ENCODE data around the gene SLC6A9. TPM values are rescaled to one million over a fixed set of nuclear protein-coding genes. Genes with fewer than 3 reads are reported as not detected.

The SLC6A9 gene
- total and polyA plus RNA-seq, 4 experiments from 2014 or later = 0.75 to 0.84 TPM; not detected in 2

- Histone ChIP-seq H3K4me3 (ENCODE audit: low read length in 2 of 2) (no peak overlapping the region), H3K27ac (ENCODE audit: low read depth, low read length) (no peak overlapping the region), H3K4me1 (ENCODE audit: insufficient read depth, low read length) (no peaks in the 10 kb centered on the region), H3K27me3 (ENCODE audit: insufficient read depth, low read length) (no peaks in the 10 kb centered on the region), H3K9me3 (ENCODE audit: control insufficient read depth in 1 of 2, low read length in 2 of 2) (no peaks in the 10 kb centered on the region), H3K36me3 (ENCODE audit: insufficient read depth, low read length) (no peaks in the 10 kb centered on the region)
- no peak for DNase-seq
- Mint-ChIP-seq H3K4me3 (no peak overlapping the region), H3K27ac (no peak overlapping the region), H3K4me1 (no peaks in the 10 kb centered on the region), H3K9me3 (no peaks in the 10 kb centered on the region), H3K36me3 (peaks cover 27 to 33% of the 10 kb centered on the region in 2 donors), H3K27me3 (no peaks in the 10 kb centered on the region)
- ChIA-PET POLR2A (ENCODE audit: partially characterized antibody) (no interaction called here), CTCF (ENCODE audit: partially characterized antibody) (interaction anchor here (0.6 kb wide), 1 partner anchor 164 kb away, joined by 3 read pairs; no protein-coding TSS in a partner anchor)
- intact Hi-C loops (cut with micrococcal nuclease) = no loop called here
These were observed 68.9 kb downstream of the SLC6A9 start for GRCh38 chr1:43962324-43962723.

- no peaks in the 10 kb centered on the region for H3K27me3 ChIP-seq (ENCODE audit: insufficient read depth, low read length)
- H3K4me1 ChIP-seq (ENCODE audit: insufficient read depth, low read length) = no peaks in the 10 kb centered on the region
- no peak overlapping the region for H3K4me3 Mint-ChIP-seq
- ChIA-PET POLR2A (ENCODE audit: partially characterized antibody) (no interaction called here), CTCF (ENCODE audit: partially characterized antibody) (interaction anchor here (0.6 kb wide), 1 partner anchor 164 kb away, joined by 3 read pairs; no protein-coding TSS in a partner anchor)
- no peaks in the 10 kb centered on the region for H3K36me3 ChIP-seq (ENCODE audit: insufficient read depth, low read length)
- intact Hi-C loops (cut with micrococcal nuclease) = no loop called here
- no peak overlapping the region for H3K27ac Mint-ChIP-seq
- no peaks in the 10 kb centered on the region for H3K27me3 Mint-ChIP-seq
- peaks cover 31 to 38% of the 10 kb centered on the region in 2 donors for H3K36me3 Mint-ChIP-seq
- H3K4me1 Mint-ChIP-seq = no peaks in the 10 kb centered on the region
- no peak overlapping the region for H3K27ac ChIP-seq (ENCODE audit: low read depth, low read length)
- no peaks in the 10 kb centered on the region for H3K9me3 ChIP-seq (ENCODE audit: control insufficient read depth in 1 of 2, low read length in 2 of 2)
- no peaks in the 10 kb centered on the region for H3K9me3 Mint-ChIP-seq
- no peak overlapping the region for H3K4me3 ChIP-seq (ENCODE audit: low read length in 2 of 2)
- no peak for DNase-seq
These were observed 69.6 kb downstream of the SLC6A9 start for GRCh38 chr1:43961692-43962091.

- Mint-ChIP-seq H3K9me3 (no peaks in the 10 kb centered on the region), H3K4me1 (no peaks in the 10 kb centered on the region), H3K4me3 (no peak overlapping the region), H3K27me3 (no peaks in the 10 kb centered on the region), H3K36me3 (peaks cover 31 to 38% of the 10 kb centered on the region in 2 donors), H3K27ac (no peak overlapping the region)
- ChIA-PET POLR2A (ENCODE audit: partially characterized antibody) (no interaction called here), CTCF (ENCODE audit: partially characterized antibody) (no interaction called here)
- Histone ChIP-seq H3K27me3 (ENCODE audit: insufficient read depth, low read length) (no peaks in the 10 kb centered on the region), H3K4me1 (ENCODE audit: insufficient read depth, low read length) (no peaks in the 10 kb centered on the region), H3K27ac (ENCODE audit: low read depth, low read length) (no peak overlapping the region), H3K4me3 (ENCODE audit: low read length in 2 of 2) (no peak overlapping the region), H3K9me3 (ENCODE audit: control insufficient read depth in 1 of 2, low read length in 2 of 2) (no peaks in the 10 kb centered on the region), H3K36me3 (ENCODE audit: insufficient read depth, low read length) (no peaks in the 10 kb centered on the region)
- intact Hi-C loops (cut with micrococcal nuclease) = no loop called here
- DNase-seq = no peak
These were observed 70.5 kb downstream of the SLC6A9 start for GRCh38 chr1:43960798-43961197.

- ChIA-PET CTCF (ENCODE audit: partially characterized antibody) (interaction anchor here (1.0 to 2.4 kb wide), 3 partner anchors 24 to 47 kb away, joined by 3 to 6 read pairs (median 3); no protein-coding TSS in a partner anchor), POLR2A (ENCODE audit: partially characterized antibody) (interaction anchor here (1.5 kb wide), 1 partner anchor 12 kb away, joined by 3 read pairs; the partner anchor contains the start of gene IPO13)
- no peak for DNase-seq
- Mint-ChIP-seq H3K4me1 (peaks cover 0 to 6% (median 3%) of the 10 kb centered on the region in 4 donors), H3K9me3 (no peaks in the 10 kb centered on the region), H3K27ac (peak overlapping the region in 1 of 7 donors; percentile 51), H3K27me3 (no peaks in the 10 kb centered on the region), H3K36me3 (peaks cover 31 to 39% of the 10 kb centered on the region in 2 donors), H3K4me3 (no peak overlapping the region)
- no peak overlapping the region for H3K4me3 ChIP-seq (ENCODE audit: low read length in 2 of 2)
- H3K9me3 ChIP-seq (ENCODE audit: control insufficient read depth in 1 of 2, low read length in 2 of 2) = no peaks in the 10 kb centered on the region
- no peaks in the 10 kb centered on the region for H3K36me3 ChIP-seq (ENCODE audit: insufficient read depth, low read length)
- no peaks in the 10 kb centered on the region for H3K4me1 ChIP-seq (ENCODE audit: insufficient read depth, low read length)
- no peaks in the 10 kb centered on the region for H3K27me3 ChIP-seq (ENCODE audit: insufficient read depth, low read length)
- H3K27ac ChIP-seq (ENCODE audit: low read depth, low read length) = no peak overlapping the region
- intact Hi-C loops (cut with micrococcal nuclease) = no loop called here
These were observed 72.7 kb downstream of the SLC6A9 start for GRCh38 chr1:43958351-43959255.

- Mint-ChIP-seq H3K4me1 (peaks cover 0 to 6% (median 3%) of the 10 kb centered on the region in 4 donors), H3K36me3 (peaks cover 28 to 35% of the 10 kb centered on the region in 2 donors), H3K27me3 (no peaks in the 10 kb centered on the region), H3K4me3 (no peak overlapping the region), H3K27ac (peak overlapping the region in 1 of 7 donors; percentile 30), H3K9me3 (no peaks in the 10 kb centered on the region)
- H3K4me3 ChIP-seq (ENCODE audit: low read length in 2 of 2) = no peak overlapping the region
- DNase-seq = no peak
- no peaks in the 10 kb centered on the region for H3K4me1 ChIP-seq (ENCODE audit: insufficient read depth, low read length)
- no peaks in the 10 kb centered on the region for H3K36me3 ChIP-seq (ENCODE audit: insufficient read depth, low read length)
- no peaks in the 10 kb centered on the region for H3K9me3 ChIP-seq (ENCODE audit: control insufficient read depth in 1 of 2, low read length in 2 of 2)
- ChIA-PET POLR2A (ENCODE audit: partially characterized antibody) (interaction anchor here (1.5 kb wide), 1 partner anchor 10 kb away, joined by 3 read pairs; the partner anchor contains the start of gene IPO13), CTCF (ENCODE audit: partially characterized antibody) (interaction anchor here (1.0 to 2.4 kb wide), 2 partner anchors 23 to 48 kb away, joined by 3 to 6 read pairs; no protein-coding TSS in a partner anchor)
- no peak overlapping the region for H3K27ac ChIP-seq (ENCODE audit: low read depth, low read length)
- intact Hi-C loops (cut with micrococcal nuclease) = no loop called here
- H3K27me3 ChIP-seq (ENCODE audit: insufficient read depth, low read length) = no peaks in the 10 kb centered on the region
These were observed 73.7 kb downstream of the SLC6A9 start for GRCh38 chr1:43957407-43958040.

- Histone ChIP-seq H3K9me3 (ENCODE audit: control insufficient read depth in 1 of 2, low read length in 2 of 2) (no peaks in the 10 kb centered on the region), H3K4me1 (ENCODE audit: insufficient read depth, low read length) (no peaks in the 10 kb centered on the region), H3K27ac (ENCODE audit: low read depth, low read length) (no peak overlapping the region), H3K27me3 (ENCODE audit: insufficient read depth, low read length) (no peaks in the 10 kb centered on the region), H3K4me3 (ENCODE audit: low read length in 2 of 2) (no peak overlapping the region), H3K36me3 (ENCODE audit: insufficient read depth, low read length) (no peaks in the 10 kb centered on the region)
- ChIA-PET CTCF (ENCODE audit: partially characterized antibody) (interaction anchor here (0.9 to 4.1 kb wide), 3 partner anchors 22 to 92 kb away, joined by 3 to 17 read pairs (median 11); partner anchors contain the start of gene ARTN), POLR2A (ENCODE audit: partially characterized antibody) (no interaction called here)
- Mint-ChIP-seq H3K36me3 (peaks cover 23 to 28% of the 10 kb centered on the region in 2 donors), H3K27ac (no peak overlapping the region), H3K9me3 (no peaks in the 10 kb centered on the region), H3K4me1 (peaks cover 2 to 9% (median 5%) of the 10 kb centered on the region in 4 donors), H3K4me3 (no peak overlapping the region), H3K27me3 (no peaks in the 10 kb centered on the region)
- intact Hi-C loops (cut with micrococcal nuclease) = no loop called here
- DNase-seq = no peak
These were observed 75.0 kb downstream of the SLC6A9 start for GRCh38 chr1:43956234-43956633.

GRCh38 chr1:43954036-43954435 is 77.2 kb downstream of the SLC6A9 start:
- no peak overlapping the region for H3K27ac Mint-ChIP-seq
- Histone ChIP-seq H3K27me3 (ENCODE audit: insufficient read depth, low read length) (no peaks in the 10 kb centered on the region), H3K9me3 (ENCODE audit: control insufficient read depth in 1 of 2, low read length in 2 of 2) (no peaks in the 10 kb centered on the region), H3K4me3 (ENCODE audit: low read length in 2 of 2) (no peak overlapping the region), H3K4me1 (ENCODE audit: insufficient read depth, low read length) (no peaks in the 10 kb centered on the region), H3K27ac (ENCODE audit: low read depth, low read length) (no peak overlapping the region), H3K36me3 (ENCODE audit: insufficient read depth, low read length) (no peaks in the 10 kb centered on the region)
- DNase-seq = no peak
- ChIA-PET CTCF (ENCODE audit: partially characterized antibody) (interaction anchor here (1.0 to 4.1 kb wide), 3 partner anchors 20 to 51 kb away, joined by 4 to 17 read pairs (median 11); partner anchors contain the start of gene ARTN), POLR2A (ENCODE audit: partially characterized antibody) (interaction anchor here (1.3 kb wide), 1 partner anchor 16 kb away, joined by 5 read pairs; the partner anchor contains the start of gene DPH2)
- H3K36me3 Mint-ChIP-seq = peaks cover 29 to 32% of the 10 kb centered on the region in 2 donors
- peaks cover 9 to 27% (median 14%) of the 10 kb centered on the region in 4 donors for H3K4me1 Mint-ChIP-seq
- no peak overlapping the region for H3K4me3 Mint-ChIP-seq
- no peaks in the 10 kb centered on the region for H3K27me3 Mint-ChIP-seq
- intact Hi-C loops (cut with micrococcal nuclease) = no loop called here
- H3K9me3 Mint-ChIP-seq = no peaks in the 10 kb centered on the region
